ENCODE data around the gene MACROD2. TPM values are rescaled to one million over a fixed set of nuclear protein-coding genes. Genes with fewer than 3 reads are reported as not detected.

Gene MACROD2
- total RNA-seq, 1 donor from 2014 or later, result 60.4 TPM

GRCh38 chr20:14657266-14658005 is 662.1 kb downstream of the MACROD2 start:
- DNase-seq, result no peak

- DNase-seq, result no peak
Measured at GRCh38 chr20:14664101-14664500, 668.8 kb downstream of the MACROD2 start.

- no peak for DNase-seq
Measured at GRCh38 chr20:14666696-14667095, 671.4 kb downstream of the MACROD2 start.

- DNase-seq, result no peak
Measured at GRCh38 chr20:14667226-14667625, 671.9 kb downstream of the MACROD2 start.

GRCh38 chr20:14672066-14672465 is 676.8 kb downstream of the MACROD2 start:
- DNase-seq, result no peak

- DNase-seq, result no peak
Measured at GRCh38 chr20:14673164-14673563, 677.8 kb downstream of the MACROD2 start.

- DNase-seq, result no peak
Measured at GRCh38 chr20:14677455-14677854, 682.1 kb downstream of the MACROD2 start.

GRCh38 chr20:14685183-14685582 is 689.9 kb downstream of the MACROD2 start:
- DNase-seq, result no peak

- no peak for DNase-seq
Measured at GRCh38 chr20:14687313-14687712, 692.0 kb downstream of the MACROD2 start.

- DNase-seq, result no peak
Measured at GRCh38 chr20:14688005-14688404, 692.7 kb downstream of the MACROD2 start.

GRCh38 chr20:14691994-14692393 is 696.7 kb downstream of the MACROD2 start:
- DNase-seq, result no peak

GRCh38 chr20:14696478-14696877 is 701.2 kb downstream of the MACROD2 start:
- no peak for DNase-seq

- no peak for DNase-seq
Measured at GRCh38 chr20:14696937-14697336, 701.6 kb downstream of the MACROD2 start.

- DNase-seq, result no peak
Measured at GRCh38 chr20:14698125-14698524, 702.8 kb downstream of the MACROD2 start.

- no peak for DNase-seq
Measured at GRCh38 chr20:14698605-14699373, 703.5 kb downstream of the MACROD2 start.

- DNase-seq, result no peak
Measured at GRCh38 chr20:14700639-14700960, 705.3 kb downstream of the MACROD2 start.

GRCh38 chr20:14701326-14701725 is 706.0 kb downstream of the MACROD2 start:
- no peak for DNase-seq

GRCh38 chr20:14706555-14706954 is 711.2 kb downstream of the MACROD2 start:
- DNase-seq, result no peak

- DNase-seq, result no peak
Measured at GRCh38 chr20:14707026-14707680, 711.8 kb downstream of the MACROD2 start.

- DNase-seq, result no peak
Measured at GRCh38 chr20:14707865-14708596, 712.7 kb downstream of the MACROD2 start.

GRCh38 chr20:14709439-14709838 is 714.1 kb downstream of the MACROD2 start:
- DNase-seq, result no peak

- DNase-seq, result no peak
Measured at GRCh38 chr20:14710951-14711350, 715.6 kb downstream of the MACROD2 start.

GRCh38 chr20:14711652-14712051 is 716.3 kb downstream of the MACROD2 start:
- no peak for DNase-seq

Data from occipital lobe (tissue), 2 donors.